Stomach (tissue), 9 donors: Measurements from ENCODE around the gene ALDH1L2. TPM values are rescaled to one million over a fixed set of nuclear protein-coding genes. Genes with fewer than 3 reads are reported as not detected.

ENCODE experiments used
- DNase-seq, 2 donors: peaks; one replicate each; pipeline versions ENCODE4 v3.0.0 to v3.0.0-alpha.2; 2013 to 2019
- H3K27ac ChIP-seq, 5 donors: fragments of 200-600 bp in 4 of 5; sonication (generic) in 4 of 5; one replicate each; pipeline ENCODE4 v1.5.1; 2013 to 2019; ENCODE audit warnings: mild to moderate bottlenecking in 1 of 5, moderate library complexity in 1 of 5
- H3K27me3 ChIP-seq, 3 donors: fragments of 200-600 bp; sonication (generic); one replicate each; pipeline ENCODE4 v1.5.1; 2017 to 2019; ENCODE audit warnings: mixed run types in 1 of 3
- H3K36me3 ChIP-seq, 4 donors: fragments of 200-600 bp; sonication (generic); 1 replicate in 3 of 4; 2 replicates in 1 of 4; pipeline ENCODE4 v1.5.1; 2016 to 2019
- H3K4me1 ChIP-seq, 4 donors: fragments of 200-600 bp; sonication (generic); one replicate each; pipeline ENCODE4 v1.5.1; 2016 to 2019
- H3K4me3 ChIP-seq, 4 donors: fragments of 200-600 bp; sonication (generic) in 3 of 4; one replicate each; pipeline ENCODE4 v1.5.1; 2016 to 2019; ENCODE audit warnings: mild to moderate bottlenecking in 1 of 4
- H3K9me3 ChIP-seq, 4 donors: fragments of 200-600 bp; sonication (generic); one replicate each; pipeline ENCODE4 v1.5.1; 2016 to 2019
- CTCF ChIP-seq, 7 experiments: fragments of 450-650 bp in 4 of 7; fragments of 200-600 bp in 3 of 7; sonication (generic) in 3 of 7; IDR thresholded peaks; one replicate each; pipeline ENCODE4 v1.5.1; 2016 to 2019; ENCODE audit warnings: antibody characterized with exemption in 7 of 7, control low read depth in 2 of 7, mild to moderate bottlenecking in 1 of 7
- EP300 ChIP-seq: sonication (generic); formaldehyde crosslinking; IDR thresholded peaks from one replicate; pipeline ENCODE4 v1.6.1; 2017; ENCODE audit warnings: antibody characterized with exemption
- POLR2A ChIP-seq, 4 donors: fragments of 450-650 bp; IDR thresholded peaks; one replicate each; pipeline ENCODE4 v1.6.1; 2016; ENCODE audit warnings: antibody characterized with exemption in 4 of 4, control low read depth in 2 of 4, mild to moderate bottlenecking in 1 of 4, moderate library complexity in 1 of 4
- POLR2AphosphoS5 ChIP-seq, 3 donors: sonication (generic); formaldehyde crosslinking; IDR thresholded peaks; one replicate each; pipeline ENCODE4 v1.6.1; 2016; ENCODE audit warnings: antibody characterized with exemption in 3 of 3
- WGBS, 5 donors: extraction: QIAGEN DNeasy Blood & Tissue Kit in 3 of 5; methylation state at CpG; one replicate each; pipeline versions ENCODE4 v1.1.5 to v1.1.7; 2013 to 2018; 5-methylcytosine and 5-hydroxymethylcytosine counted together
- intact Hi-C: fragments of 100-400 bp; cut with DNase I; formaldehyde crosslinking; loops from one replicate; pipeline ENCODE4 v1.15.1; 2023; ENCODE audit warnings: low total_unique reads
- polyA plus RNA-seq, 3 donors: library from polyadenylated mRNA; stranded (reverse); fragments of 200-250 nt; gene quantifications; one replicate each; pipeline ENCODE4 v1.2.3, GENCODE V29; 2013
- total RNA-seq, 5 donors: library from RNA; depleted of rRNA; stranded (reverse); fragments of >200 nt; gene quantifications; one replicate each; pipeline versions ENCODE4 v1.1.0 to v1.2.3, GENCODE V29; 2014 to 2016
- donor health status: healthy with polysubstance abuse.
- donor health status: Bipolar disorder and iron deficiency.
- donor health status: healthy.

The ALDH1L2 gene
- total and polyA plus RNA-seq, 8 donors: 0.58 to 8.9 (median 1.7) TPM

- Histone ChIP-seq H3K4me1 (peaks cover 0 to 8% (median 2%) of the 10 kb centered on the region in 4 donors), H3K4me3 (no peak overlapping the region), H3K36me3 (peaks cover 0 to 47% (median 38%) of the 10 kb centered on the region in 4 donors), H3K27me3 (no peaks in the 10 kb centered on the region), H3K9me3 (no peaks in the 10 kb centered on the region), H3K27ac (no peak overlapping the region)
- TF ChIP-seq EP300 (no peak), POLR2A (IDR thresholded peaks at IDR 0.05) (no peak)
- intact Hi-C loops: no loop called here
- DNase-seq: no peak
- 94 to 97% (median 96%) methylated on average over 1 of the region's 1 CpG for WGBS, 5 donors
Observed at GRCh38 chr12:105048315-105048714, 35.9 kb downstream of the ALDH1L2 start.

GRCh38 chr12:105047308-105047707 lies 37.0 kb downstream of the ALDH1L2 start:
- intact Hi-C loops: no loop called here
- H3K27me3 ChIP-seq: no peaks in the 10 kb centered on the region
- no peak overlapping the region for H3K27ac ChIP-seq
- 94 to 100% (median 98%) methylated on average over 1 of the region's 1 CpG for WGBS, 5 donors
- DNase-seq: no peak
- H3K36me3 ChIP-seq: peaks cover 0 to 44% (median 38%) of the 10 kb centered on the region in 4 donors
- no peak overlapping the region for H3K4me3 ChIP-seq
- H3K9me3 ChIP-seq: no peaks in the 10 kb centered on the region
- TF ChIP-seq POLR2AphosphoS5 (IDR thresholded peaks at IDR 0.05) (no peak), EP300 (no peak), POLR2A (IDR thresholded peaks at IDR 0.05) (no peak), CTCF (IDR thresholded peaks at IDR 0.05) (no peak)
- H3K4me1 ChIP-seq: no peaks in the 10 kb centered on the region

DNA sequence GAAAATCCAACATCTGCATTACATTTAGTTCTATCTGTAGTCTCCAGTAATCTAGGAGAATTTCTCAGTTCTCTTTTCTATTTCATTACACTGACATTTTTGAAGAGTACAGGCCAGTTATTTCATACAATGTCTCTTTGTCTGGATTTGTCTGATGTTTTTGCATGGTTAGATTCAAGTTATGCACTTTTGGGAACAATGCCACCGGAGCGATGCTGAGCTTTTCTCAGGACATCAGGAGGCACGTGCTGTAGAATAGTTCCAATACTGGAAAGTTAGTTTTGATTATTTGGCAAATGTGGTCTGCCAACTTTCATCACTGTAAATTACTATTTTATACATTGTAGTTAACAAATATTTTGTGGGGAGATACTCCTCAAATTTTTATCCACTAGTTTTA lies 43.1 kb downstream of the ALDH1L2 start:
- H3K9me3 ChIP-seq: no peaks in the 10 kb centered on the region
- TF ChIP-seq POLR2AphosphoS5 (IDR thresholded peaks at IDR 0.05) (no peak), POLR2A (IDR thresholded peaks at IDR 0.05) (no peak), EP300 (no peak), CTCF (IDR thresholded peaks at IDR 0.05) (no peak)
- H3K4me3 ChIP-seq: no peak overlapping the region
- no peaks in the 10 kb centered on the region for H3K27me3 ChIP-seq
- intact Hi-C loops: no loop called here
- DNase-seq: peak in 1 of 2 donors; percentile 25
- H3K4me1 ChIP-seq: peaks cover 0 to 19% (median 4%) of the 10 kb centered on the region in 4 donors
- H3K36me3 ChIP-seq: peaks cover 0 to 8% (median 6%) of the 10 kb centered on the region in 4 donors
- WGBS, 5 donors: 70 to 86% (median 76%) methylated on average over 3 of the region's 3 CpGs
- no peak overlapping the region for H3K27ac ChIP-seq

- WGBS, 5 donors: 36 to 84% (median 63%) methylated on average over 2 of the region's 2 CpGs
- no peaks in the 10 kb centered on the region for H3K27me3 ChIP-seq
- H3K36me3 ChIP-seq: peaks cover 0 to 7% (median 5%) of the 10 kb centered on the region in 4 donors
- H3K9me3 ChIP-seq: no peaks in the 10 kb centered on the region
- no peak overlapping the region for H3K27ac ChIP-seq
- no peak for TF ChIP-seq CTCF (IDR thresholded peaks at IDR 0.05)
- DNase-seq: no peak
- intact Hi-C loops: no loop called here
- H3K4me3 ChIP-seq: no peak overlapping the region
- peaks cover 0 to 19% (median 4%) of the 10 kb centered on the region in 4 donors for H3K4me1 ChIP-seq
Observed at GRCh38 chr12:105040476-105040875, 43.8 kb downstream of the ALDH1L2 start.

GRCh38 chr12:105036937-105037649 lies 47.2 kb downstream of the ALDH1L2 start:
- DNase-seq: no peak

More at GRCh38 chr12:105036937-105037649, 47.2 kb downstream of the ALDH1L2 start:
- Histone ChIP-seq H3K4me1 (peaks cover 0 to 19% (median 4%) of the 10 kb centered on the region in 4 donors), H3K27ac (peak overlapping the region in 2 of 5 donors; percentile 23 to 26), H3K27me3 (no peaks in the 10 kb centered on the region), H3K9me3 (no peaks in the 10 kb centered on the region), H3K4me3 (no peak overlapping the region), H3K36me3 (peaks cover 0 to 14% (median 7%) of the 10 kb centered on the region in 4 donors)
- intact Hi-C loops: no loop called here
- no peak for TF ChIP-seq POLR2AphosphoS5 (IDR thresholded peaks at IDR 0.05)
- 60 to 69% (median 64%) methylated on average over 3 of the region's 3 CpGs for WGBS, 5 donors
